Lower leg skin (tissue), 4 donors: ENCODE data around the gene PLCG1. TPM values are rescaled to one million over a fixed set of nuclear protein-coding genes. Genes with fewer than 3 reads are reported as not detected.
A peak's percentile ranks its signal among the peaks of the same experiment; 100 is the strongest.

Experiments used
- DNase-seq, 2 donors: peaks; one replicate each; pipeline ENCODE4 v3.0.0-alpha.2; 2019; ENCODE audit warnings: low spot score in 2 of 2
- H3K4me3 ChIP-seq: fragments of 200-600 bp; sonication (generic); 2 replicates; pipeline ENCODE4 v1.5.1; 2017; ENCODE audit warnings: mild to moderate bottlenecking, low read depth; ENCODE audit not compliant: poor library complexity, severe bottlenecking
- CTCF ChIP-seq, 3 donors: fragments of 450-650 bp; IDR thresholded peaks; one replicate each; pipeline ENCODE4 v1.5.1; 2016; ENCODE audit warnings: antibody characterized with exemption in 3 of 3, mild to moderate bottlenecking in 3 of 3, moderate library complexity in 2 of 3
- POLR2A ChIP-seq, 2 donors: fragments of 450-650 bp; IDR thresholded peaks; one replicate each; pipeline ENCODE4 v1.6.1; 2016 to 2017; ENCODE audit warnings: antibody characterized with exemption in 2 of 2, mild to moderate bottlenecking in 1 of 2, moderate library complexity in 1 of 2
- WGBS, 2 donors: methylation state at CpG; one replicate each; pipeline ENCODE4 v1.1.5; 2018; 5-methylcytosine and 5-hydroxymethylcytosine counted together
- intact Hi-C: fragments of 100-400 bp; cut with DNase I; formaldehyde crosslinking; loops from one replicate; pipeline ENCODE4 v1.15.0; 2023; ENCODE audit warnings: low total_unique reads
- total RNA-seq, 4 donors: library from RNA; depleted of rRNA; stranded (reverse); fragments of >200 nt; gene quantifications; one replicate each; pipeline ENCODE4 v1.1.0, GENCODE V29; 2016

Gene PLCG1
- total RNA-seq, 4 donors from 2014 or later = 59.0 to 138 (median 72.5) TPM

GRCh38 chr20:41183391-41183790 lies 46.0 kb downstream of the PLCG1 start:
- DNase-seq = peak in 1 of 2 donors; percentile 54
- TF ChIP-seq CTCF (IDR thresholded peaks at IDR 0.05) (no peak), POLR2A (IDR thresholded peaks at IDR 0.05) (no peak)
- WGBS, 2 donors = 97 to 98% methylated on average over 6 of the region's 6 CpGs
- H3K4me3 ChIP-seq = no peak overlapping the region
- intact Hi-C loops = no loop called here

GRCh38 chr20:41183831-41184230 lies 46.5 kb downstream of the PLCG1 start:
- peak in 1 of 2 donors; percentile 62 for DNase-seq
- 74 to 100% methylated on average over 2 of the region's 2 CpGs for WGBS, 2 donors
- intact Hi-C loops = no loop called here
- no peak for TF ChIP-seq CTCF (IDR thresholded peaks at IDR 0.05)
- no peak for TF ChIP-seq POLR2A (IDR thresholded peaks at IDR 0.05)
- no peak overlapping the region for H3K4me3 ChIP-seq

- H3K4me3 ChIP-seq = no peak overlapping the region
- 76 to 82% methylated on average over 11 of the region's 11 CpGs for WGBS, 2 donors
- intact Hi-C loops = no loop called here
- DNase-seq = peak in 1 of 2 donors; percentile 63
- no peak for TF ChIP-seq CTCF (IDR thresholded peaks at IDR 0.05)
- TF ChIP-seq POLR2A (IDR thresholded peaks at IDR 0.05) = no peak
These were observed 47.8 kb downstream of the PLCG1 start for GRCh38 chr20:41185013-41185757.

- no peak for DNase-seq
- TF ChIP-seq CTCF (IDR thresholded peaks at IDR 0.05) (no peak), POLR2A (IDR thresholded peaks at IDR 0.05) (no peak)
- H3K4me3 ChIP-seq = no peak overlapping the region
- intact Hi-C loops = no loop called here
These were observed 50.3 kb downstream of the PLCG1 start for GRCh38 chr20:41187668-41188067.

- TF ChIP-seq POLR2A (IDR thresholded peaks at IDR 0.05) (no peak), CTCF (IDR thresholded peaks at IDR 0.05) (no peak)
- DNase-seq = peak in 1 of 2 donors; percentile 54
- WGBS, 2 donors = 94 to 98% methylated on average over 5 of the region's 5 CpGs
- no peak overlapping the region for H3K4me3 ChIP-seq
- intact Hi-C loops = no loop called here
These were observed 54.5 kb downstream of the PLCG1 start for GRCh38 chr20:41191562-41192500.
